ENCODE results near the gene ACR.

DNA sequence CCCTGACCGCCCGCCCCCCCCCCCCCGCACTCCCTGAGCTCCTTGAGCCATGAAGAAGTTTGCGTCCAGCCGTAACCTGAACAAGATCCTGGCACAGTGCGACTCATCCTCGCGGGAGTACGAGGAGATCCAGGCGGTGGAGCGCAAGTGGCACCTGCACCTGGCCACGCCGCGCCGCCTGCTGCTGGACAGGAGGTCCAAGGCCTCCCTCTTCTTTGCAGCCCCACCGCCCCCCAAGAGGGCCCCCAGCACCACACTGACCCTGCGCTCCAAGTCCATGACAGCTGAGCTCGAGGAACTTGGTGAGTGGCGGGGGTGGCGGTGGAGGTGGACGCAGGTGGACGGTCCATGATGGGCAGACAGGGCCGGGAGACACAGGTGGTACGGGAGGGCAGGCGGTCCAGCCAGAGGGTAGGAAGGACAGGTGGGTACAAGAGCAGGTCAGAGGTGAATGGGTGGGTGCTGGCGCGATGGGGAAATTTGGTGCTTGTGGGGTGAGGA, 32.1 kb upstream of the ACR start:
- no peak for TF ChIP-seq BRCA1 (CRISPR knock-in tag; IDR thresholded peaks at IDR 0.05)
- TF ChIP-seq, protein P1, sequence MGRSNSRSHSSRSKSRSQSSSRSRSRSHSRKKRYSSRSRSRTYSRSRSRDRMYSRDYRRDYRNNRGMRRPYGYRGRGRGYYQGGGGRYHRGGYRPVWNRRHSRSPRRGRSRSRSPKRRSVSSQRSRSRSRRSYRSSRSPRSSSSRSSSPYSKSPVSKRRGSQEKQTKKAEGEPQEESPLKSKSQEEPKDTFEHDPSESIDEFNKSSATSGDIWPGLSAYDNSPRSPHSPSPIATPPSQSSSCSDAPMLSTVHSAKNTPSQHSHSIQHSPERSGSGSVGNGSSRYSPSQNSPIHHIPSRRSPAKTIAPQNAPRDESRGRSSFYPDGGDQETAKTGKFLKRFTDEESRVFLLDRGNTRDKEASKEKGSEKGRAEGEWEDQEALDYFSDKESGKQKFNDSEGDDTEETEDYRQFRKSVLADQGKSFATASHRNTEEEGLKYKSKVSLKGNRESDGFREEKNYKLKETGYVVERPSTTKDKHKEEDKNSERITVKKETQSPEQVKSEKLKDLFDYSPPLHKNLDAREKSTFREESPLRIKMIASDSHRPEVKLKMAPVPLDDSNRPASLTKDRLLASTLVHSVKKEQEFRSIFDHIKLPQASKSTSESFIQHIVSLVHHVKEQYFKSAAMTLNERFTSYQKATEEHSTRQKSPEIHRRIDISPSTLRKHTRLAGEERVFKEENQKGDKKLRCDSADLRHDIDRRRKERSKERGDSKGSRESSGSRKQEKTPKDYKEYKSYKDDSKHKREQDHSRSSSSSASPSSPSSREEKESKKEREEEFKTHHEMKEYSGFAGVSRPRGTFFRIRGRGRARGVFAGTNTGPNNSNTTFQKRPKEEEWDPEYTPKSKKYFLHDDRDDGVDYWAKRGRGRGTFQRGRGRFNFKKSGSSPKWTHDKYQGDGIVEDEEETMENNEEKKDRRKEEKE (IDR thresholded peaks at IDR 0.05) = no peak
- no peak for TF ChIP-seq CREB1 (IDR thresholded peaks at IDR 0.05)
- TF ChIP-seq CREB1 (CRISPR knock-in tag; IDR thresholded peaks at IDR 0.05) = no peak
- TF ChIP-seq, protein P2, sequence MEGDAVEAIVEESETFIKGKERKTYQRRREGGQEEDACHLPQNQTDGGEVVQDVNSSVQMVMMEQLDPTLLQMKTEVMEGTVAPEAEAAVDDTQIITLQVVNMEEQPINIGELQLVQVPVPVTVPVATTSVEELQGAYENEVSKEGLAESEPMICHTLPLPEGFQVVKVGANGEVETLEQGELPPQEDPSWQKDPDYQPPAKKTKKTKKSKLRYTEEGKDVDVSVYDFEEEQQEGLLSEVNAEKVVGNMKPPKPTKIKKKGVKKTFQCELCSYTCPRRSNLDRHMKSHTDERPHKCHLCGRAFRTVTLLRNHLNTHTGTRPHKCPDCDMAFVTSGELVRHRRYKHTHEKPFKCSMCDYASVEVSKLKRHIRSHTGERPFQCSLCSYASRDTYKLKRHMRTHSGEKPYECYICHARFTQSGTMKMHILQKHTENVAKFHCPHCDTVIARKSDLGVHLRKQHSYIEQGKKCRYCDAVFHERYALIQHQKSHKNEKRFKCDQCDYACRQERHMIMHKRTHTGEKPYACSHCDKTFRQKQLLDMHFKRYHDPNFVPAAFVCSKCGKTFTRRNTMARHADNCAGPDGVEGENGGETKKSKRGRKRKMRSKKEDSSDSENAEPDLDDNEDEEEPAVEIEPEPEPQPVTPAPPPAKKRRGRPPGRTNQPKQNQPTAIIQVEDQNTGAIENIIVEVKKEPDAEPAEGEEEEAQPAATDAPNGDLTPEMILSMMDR (CRISPR knock-in tag; IDR thresholded peaks at IDR 0.05) = no peak
- TF ChIP-seq, protein P3, sequence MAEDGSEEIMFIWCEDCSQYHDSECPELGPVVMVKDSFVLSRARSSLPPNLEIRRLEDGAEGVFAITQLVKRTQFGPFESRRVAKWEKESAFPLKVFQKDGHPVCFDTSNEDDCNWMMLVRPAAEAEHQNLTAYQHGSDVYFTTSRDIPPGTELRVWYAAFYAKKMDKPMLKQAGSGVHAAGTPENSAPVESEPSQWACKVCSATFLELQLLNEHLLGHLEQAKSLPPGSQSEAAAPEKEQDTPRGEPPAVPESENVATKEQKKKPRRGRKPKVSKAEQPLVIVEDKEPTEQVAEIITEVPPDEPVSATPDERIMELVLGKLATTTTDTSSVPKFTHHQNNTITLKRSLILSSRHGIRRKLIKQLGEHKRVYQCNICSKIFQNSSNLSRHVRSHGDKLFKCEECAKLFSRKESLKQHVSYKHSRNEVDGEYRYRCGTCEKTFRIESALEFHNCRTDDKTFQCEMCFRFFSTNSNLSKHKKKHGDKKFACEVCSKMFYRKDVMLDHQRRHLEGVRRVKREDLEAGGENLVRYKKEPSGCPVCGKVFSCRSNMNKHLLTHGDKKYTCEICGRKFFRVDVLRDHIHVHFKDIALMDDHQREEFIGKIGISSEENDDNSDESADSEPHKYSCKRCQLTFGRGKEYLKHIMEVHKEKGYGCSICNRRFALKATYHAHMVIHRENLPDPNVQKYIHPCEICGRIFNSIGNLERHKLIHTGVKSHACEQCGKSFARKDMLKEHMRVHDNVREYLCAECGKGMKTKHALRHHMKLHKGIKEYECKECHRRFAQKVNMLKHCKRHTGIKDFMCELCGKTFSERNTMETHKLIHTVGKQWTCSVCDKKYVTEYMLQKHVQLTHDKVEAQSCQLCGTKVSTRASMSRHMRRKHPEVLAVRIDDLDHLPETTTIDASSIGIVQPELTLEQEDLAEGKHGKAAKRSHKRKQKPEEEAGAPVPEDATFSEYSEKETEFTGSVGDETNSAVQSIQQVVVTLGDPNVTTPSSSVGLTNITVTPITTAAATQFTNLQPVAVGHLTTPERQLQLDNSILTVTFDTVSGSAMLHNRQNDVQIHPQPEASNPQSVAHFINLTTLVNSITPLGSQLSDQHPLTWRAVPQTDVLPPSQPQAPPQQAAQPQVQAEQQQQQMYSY (CRISPR knock-in tag; IDR thresholded peaks at IDR 0.05) = no peak
- TF ChIP-seq EZH2 (conservative IDR thresholded peaks at IDR 0.05; ENCODE audit: low read depth, low read length) = no peak
- no peak for TF ChIP-seq MXI1 (IDR thresholded peaks at IDR 0.05; ENCODE audit: borderline replicate concordance, low read depth, low read length)
- no peak for TF ChIP-seq JUNB (CRISPR knock-in tag; IDR thresholded peaks at IDR 0.05; ENCODE audit: borderline replicate concordance)
- no peak for TF ChIP-seq ZNF567 (CRISPR knock-in tag; IDR thresholded peaks at IDR 0.05; ENCODE audit: borderline replicate concordance)

All from HepG2 (cell line).